Caco-2 (cell line): ENCODE data around the gene ANO1. TPM values are rescaled to one million over a fixed set of nuclear protein-coding genes. Genes with fewer than 3 reads are reported as not detected.

Experiments
- BruUV-seq: library from RNA; stranded (reverse); fragments of 400-500 nt; replicated peaks from 2 replicates; lab custom pipeline; 2021; lab: Mats Ljungman, UMichigan
- CTCF ChIA-PET: fragments of 300-600 bp; sonication (Branson Sonifier 250); formaldehyde crosslinking; loops from one replicate; lab custom pipeline; 2022; ENCODE audit warnings: antibody characterized with exemption; lab: Charles Lee
- POLR2A ChIA-PET: fragments of 300-600 bp; sonication (Branson Sonifier 250); formaldehyde crosslinking; loops from one replicate; lab custom pipeline; 2022; ENCODE audit warnings: antibody characterized with exemption; lab: Charles Lee
- DNase-seq, 2 experiments: peaks; one replicate each; pipeline versions ENCODE4 v3.0.0 to v3.0.0-alpha.2; 2020 to 2022
- H3K27me3 ChIP-seq: replicated peaks from 2 replicates; pipeline ENCODE4 v1.6.0; 2011; ENCODE audit warnings: low read length; ENCODE audit not compliant: control insufficient read depth, insufficient read depth
- H3K36me3 ChIP-seq: 2 replicates; pipeline ENCODE4 v1.5.1; 2011; ENCODE audit warnings: low read length; ENCODE audit not compliant: control insufficient read depth, insufficient read depth
- H3K4me1 ChIP-seq: fragments of 250-450 bp; sonication (Bioruptor Pico); 2 replicates; pipeline ENCODE4 v1.5.1; 2020; ENCODE audit warnings: mild to moderate bottlenecking
- H3K4me3 ChIP-seq: 2 replicates; pipeline ENCODE4 v1.5.1; 2011; ENCODE audit warnings: low read depth, mild to moderate bottlenecking, control low read depth, low read length
- H3K9me3 ChIP-seq: fragments of 250-450 bp; sonication (Bioruptor Pico); 2 replicates; pipeline ENCODE4 v1.5.1; 2020; ENCODE audit warnings: mild to moderate bottlenecking, moderate library complexity
- H3K27ac Mint-ChIP-seq: one replicate; pipeline ENCODE4 v1.8.0; 2022; ENCODE audit warnings: mixed read lengths; ENCODE audit not compliant: unreplicated experiment
- H3K27me3 Mint-ChIP-seq: one replicate; pipeline ENCODE4 v1.8.0; 2022; ENCODE audit warnings: mixed read lengths; ENCODE audit not compliant: insufficient read depth, unreplicated experiment
- H3K36me3 Mint-ChIP-seq: one replicate; pipeline ENCODE4 v1.8.0; 2022; ENCODE audit warnings: mild to moderate bottlenecking, mixed read lengths; ENCODE audit not compliant: insufficient read depth, unreplicated experiment
- H3K4me1 Mint-ChIP-seq: one replicate; pipeline ENCODE4 v1.8.0; 2022; ENCODE audit warnings: low read depth, mixed read lengths; ENCODE audit not compliant: unreplicated experiment
- H3K4me3 Mint-ChIP-seq: one replicate; pipeline ENCODE4 v1.8.0; 2022; ENCODE audit warnings: mild to moderate bottlenecking, moderate library complexity, mixed read lengths; ENCODE audit not compliant: unreplicated experiment
- H3K9me3 Mint-ChIP-seq: one replicate; pipeline ENCODE4 v1.8.0; 2022; ENCODE audit warnings: mixed read lengths; ENCODE audit not compliant: unreplicated experiment
- CTCF ChIP-seq, 2 experiments: fragments of 200-600 bp in 1 of 2; IDR thresholded peaks; 1 replicate in 1 of 2; 2 replicates in 1 of 2; pipeline versions ENCODE4 v1.5.1 to v1.8.0; 2011 to 2022; ENCODE audit warnings: antibody characterized with exemption in 1 of 2, control low read depth in 1 of 2, inconsistent platforms in 1 of 2, low read depth in 1 of 2, low read length in 1 of 2, mild to moderate bottlenecking in 1 of 2, moderate library complexity in 1 of 2; ENCODE audit not compliant: insufficient read depth in 1 of 2, severe bottlenecking in 1 of 2, unreplicated experiment in 1 of 2
- intact Hi-C: fragments of 100-400 bp; cut with micrococcal nuclease; formaldehyde crosslinking; loops from one replicate; pipeline ENCODE4 v1.10.0; 2022; ENCODE audit not compliant: unreplicated experiment
- total RNA-seq: library from RNA; stranded (reverse); gene quantifications from 2 replicates; pipeline ENCODE4 v1.2.3, GENCODE V29; 2022

ANO1 gene
- total RNA-seq, 1 experiment from 2014 or later, result 8.4 TPM

GRCh38 chr11:70167723-70168404 lies 89.7 kb downstream of the ANO1 start:
- Histone ChIP-seq H3K36me3 (no peaks in the 10 kb centered on the region), H3K4me1 (peaks cover 2% of the 10 kb centered on the region), H3K27me3 (no peaks in the 10 kb centered on the region), H3K4me3 (no peak overlapping the region), H3K9me3 (no peaks in the 10 kb centered on the region)
- no peak for TF ChIP-seq CTCF (IDR thresholded peaks at IDR 0.05; ENCODE audit: insufficient read depth in 1 of 2, low read depth in 1 of 2, low read length in 1 of 2, severe bottlenecking in 1 of 2, unreplicated experiment in 1 of 2)
- H3K4me1 Mint-ChIP-seq, result peaks cover 3% of the 10 kb centered on the region
- DNase-seq, result no peak
- H3K36me3 Mint-ChIP-seq, result no peaks in the 10 kb centered on the region
- H3K27me3 Mint-ChIP-seq, result no peaks in the 10 kb centered on the region
- H3K4me3 Mint-ChIP-seq, result no peak overlapping the region
- ChIA-PET CTCF (interaction anchor here (0.7 to 1.6 kb wide), 2 partner anchors 11 to 253 kb away, joined by 3 to 4 read pairs; no protein-coding TSS in a partner anchor), POLR2A (interaction anchor here (0.5 to 0.6 kb wide), 2 partner anchors 219 to 862 kb away, joined by 4 to 5 read pairs; no protein-coding TSS in a partner anchor)
- intact Hi-C loops, result no loop called here
- no peak overlapping the region for H3K27ac Mint-ChIP-seq
- no TSS peak for BruUV-seq
- no peaks in the 10 kb centered on the region for H3K9me3 Mint-ChIP-seq

GRCh38 chr11:70168405-70168754 lies 90.3 kb downstream of the ANO1 start:
- Mint-ChIP-seq H3K27ac (no peak overlapping the region), H3K4me1 (peaks cover 6% of the 10 kb centered on the region), H3K9me3 (no peaks in the 10 kb centered on the region), H3K4me3 (no peak overlapping the region), H3K27me3 (no peaks in the 10 kb centered on the region), H3K36me3 (no peaks in the 10 kb centered on the region)
- DNase-seq, result no peak
- Histone ChIP-seq H3K4me3 (no peak overlapping the region), H3K27me3 (no peaks in the 10 kb centered on the region), H3K36me3 (no peaks in the 10 kb centered on the region), H3K9me3 (no peaks in the 10 kb centered on the region), H3K4me1 (peaks cover 7% of the 10 kb centered on the region)
- POLR2A ChIA-PET, result no interaction called here
- CTCF ChIA-PET, result interaction anchor here (1.6 kb wide), 1 partner anchor 253 kb away, joined by 4 read pairs; no protein-coding TSS in a partner anchor
- TF ChIP-seq CTCF (IDR thresholded peaks at IDR 0.05; ENCODE audit: insufficient read depth in 1 of 2, low read depth in 1 of 2, low read length in 1 of 2, severe bottlenecking in 1 of 2, unreplicated experiment in 1 of 2), result no peak
- intact Hi-C loops, result no loop called here
- BruUV-seq, result no TSS peak

- no peak for DNase-seq
- no peak for TF ChIP-seq CTCF (IDR thresholded peaks at IDR 0.05; ENCODE audit: insufficient read depth in 1 of 2, low read depth in 1 of 2, low read length in 1 of 2, severe bottlenecking in 1 of 2, unreplicated experiment in 1 of 2)
- intact Hi-C loops, result no loop called here
- H3K36me3 ChIP-seq, result no peaks in the 10 kb centered on the region
- POLR2A ChIA-PET, result no interaction called here
- no peaks in the 10 kb centered on the region for H3K9me3 ChIP-seq
- peaks cover 8% of the 10 kb centered on the region for H3K4me1 ChIP-seq
- CTCF ChIA-PET, result interaction anchor here (0.6 kb wide), 1 partner anchor 242 kb away, joined by 4 read pairs; no protein-coding TSS in a partner anchor
- no peak overlapping the region for H3K4me3 Mint-ChIP-seq
- BruUV-seq, result no TSS peak
- H3K27me3 Mint-ChIP-seq, result no peaks in the 10 kb centered on the region
- H3K27ac Mint-ChIP-seq, result no peak overlapping the region
- H3K27me3 ChIP-seq, result no peaks in the 10 kb centered on the region
- H3K9me3 Mint-ChIP-seq, result no peaks in the 10 kb centered on the region
- H3K4me3 ChIP-seq, result no peak overlapping the region
- H3K36me3 Mint-ChIP-seq, result no peaks in the 10 kb centered on the region
- H3K4me1 Mint-ChIP-seq, result peaks cover 6% of the 10 kb centered on the region
These were observed 91.0 kb downstream of the ANO1 start for GRCh38 chr11:70169127-70169526.
